K562 (cell line): ENCODE measurements around the gene ASB4. TPM values are rescaled to one million over a fixed set of nuclear protein-coding genes. Genes with fewer than 3 reads are reported as not detected.

Experiments
- ATAC-seq: fragments of 200-7000 bp; cut with Tn5 transposase; 3 replicates; pipeline ENCODE4 v1.9.1; 2020; ENCODE audit warnings: moderate library complexity
- BruUV-seq: library from RNA; stranded (reverse); fragments of 400-500 nt; replicated peaks from 2 replicates; lab custom pipeline; 2021; lab: Mats Ljungman, UMichigan
- CTCF ChIA-PET: fragments of 300-600 bp; formaldehyde crosslinking; extraction: SDS; loops from one replicate; lab custom pipeline; 2021; ENCODE audit warnings: low intra/inter-chr PET ratio; lab: Yijun Ruan, JAX
- POLR2A ChIA-PET: fragments of 300-600, 350-650 bp; sonication (Branson Sonifier 250); formaldehyde crosslinking; extraction: SDS; loops from one replicate; lab custom pipeline; 2021; ENCODE audit warnings: antibody characterized with exemption, inconsistent platforms; lab: Yijun Ruan, JAX
- DNase-seq, 4 experiments: peaks; one replicate each; pipeline versions ENCODE4 v3.0.0 to v3.0.0-alpha.2; 2011 to 2018; ENCODE audit warnings: low spot score in 3 of 4, mixed read lengths in 3 of 4; ENCODE audit errors: extremely low read depth in 1 of 4
- FAIRE-seq: peaks from 2 replicates; lab custom pipeline; 2011; peaks lifted over from hg19 to GRCh38; lab: Jason Lieb, UNC
- H2AFZ ChIP-seq: 2 replicates; pipeline ENCODE4 v1.6.0; 2011; ENCODE audit warnings: low read depth, low read length, control low read depth, inconsistent platforms
- H3K27ac ChIP-seq: fragments of 200-600 bp; 3 replicates; pipeline ENCODE4 v1.8.0; 2011; ENCODE audit warnings: low read depth, mild to moderate bottlenecking, control low read depth, inconsistent platforms, low read length, moderate library complexity, mixed read lengths; ENCODE audit errors: extremely low read depth
- H3K27me3 ChIP-seq, 2 experiments: fragments of 300-600 bp in 1 of 2; 2 replicates in 1 of 2; 3 replicates in 1 of 2; pipeline versions ENCODE4 v1.6.0 to v1.8.0; 2011; ENCODE audit warnings: inconsistent platforms in 2 of 2, low read length in 2 of 2, mild to moderate bottlenecking in 1 of 2, mixed read lengths in 1 of 2, moderate library complexity in 1 of 2; ENCODE audit not compliant: control insufficient read depth in 2 of 2, insufficient read depth in 2 of 2
- H3K36me3 ChIP-seq: fragments of 300-600 bp; 3 replicates; pipeline ENCODE4 v1.8.0; 2011; ENCODE audit warnings: mild to moderate bottlenecking, low read length, inconsistent platforms; ENCODE audit not compliant: control insufficient read depth, insufficient read depth
- H3K4me1 ChIP-seq, 2 experiments: fragments of 200-600 bp in 1 of 2; replicated peaks in 1 of 2; 2 replicates in 1 of 2; 3 replicates in 1 of 2; pipeline versions ENCODE4 v1.5.1 to v1.8.0; 2011; ENCODE audit warnings: inconsistent platforms in 2 of 2, low read length in 2 of 2, mild to moderate bottlenecking in 1 of 2, mixed read lengths in 1 of 2, moderate library complexity in 1 of 2; ENCODE audit not compliant: control insufficient read depth in 2 of 2, insufficient read depth in 2 of 2
- H3K4me2 ChIP-seq: 2 replicates; pipeline ENCODE4 v1.6.1; 2011; ENCODE audit warnings: low read length, control low read depth, inconsistent platforms, mixed read lengths; ENCODE audit not compliant: insufficient read depth
- H3K4me3 ChIP-seq: fragments of 200-600 bp; sonication (generic), shearing (Covaris generic); 2 replicates; pipeline ENCODE4 v1.5.1; 2016; ENCODE audit warnings: control low read depth, inconsistent platforms
- H3K79me2 ChIP-seq: fragments of 200-600 bp; 3 replicates; pipeline ENCODE4 v1.8.0; 2011; ENCODE audit warnings: low read length, inconsistent platforms; ENCODE audit not compliant: control insufficient read depth, insufficient read depth
- H3K9ac ChIP-seq, 2 experiments: 2 replicates each; pipeline versions ENCODE4 v1.6.0 to v1.6.1; 2011; ENCODE audit warnings: low read depth in 2 of 2, low read length in 2 of 2, control low read depth in 1 of 2, inconsistent platforms in 1 of 2, mild to moderate bottlenecking in 1 of 2, mixed read lengths in 1 of 2; ENCODE audit not compliant: insufficient read depth in 1 of 2
- H3K9me1 ChIP-seq: one replicate; pipeline ENCODE4 v1.6.0; 2011; ENCODE audit warnings: inconsistent platforms, mild to moderate bottlenecking, low read length, moderate library complexity; ENCODE audit not compliant: control insufficient read depth, insufficient read depth
- H3K9me3 ChIP-seq: replicated peaks from 2 replicates; pipeline ENCODE4 v1.5.1; 2011; ENCODE audit warnings: low read depth, low read length, inconsistent platforms; ENCODE audit not compliant: control insufficient read depth, insufficient read depth
- H4K20me1 ChIP-seq: replicated peaks from 2 replicates; pipeline ENCODE4 v1.6.1; 2011; ENCODE audit warnings: low read length, inconsistent platforms, mixed read lengths; ENCODE audit not compliant: control insufficient read depth, insufficient read depth
- CBX8 ChIP-seq: fragments of 200-600 bp; sonication (generic); IDR thresholded peaks from 2 replicates; pipeline ENCODE4 v1.6.1; 2012; ENCODE audit warnings: borderline replicate concordance, mixed run types, low read depth, mild to moderate bottlenecking, moderate library complexity, mixed read lengths, low read length, control low read depth, inconsistent platforms; ENCODE audit not compliant: poor library complexity, severe bottlenecking; ENCODE audit errors: extremely low read depth
- E2F4 ChIP-seq: sonication (generic); formaldehyde crosslinking; IDR thresholded peaks from 2 replicates; pipeline ENCODE4 v1.8.0; 2022; ENCODE audit warnings: mild to moderate bottlenecking, low read depth, missing genetic modification reagents
- FIP1L1 ChIP-seq: fragments of 200-400 bp; formaldehyde crosslinking; IDR thresholded peaks from 2 replicates; pipeline ENCODE4 v1.6.1; 2018; ENCODE audit warnings: mild to moderate bottlenecking, low read depth, low read length; ENCODE audit not compliant: poor library complexity, severe bottlenecking
- FOXA3 ChIP-seq, 2 experiments: fragments of 450-650 bp in 1 of 2; sonication (generic) in 1 of 2; formaldehyde crosslinking; IDR thresholded peaks in 1 of 2; conservative IDR thresholded peaks in 1 of 2; 2 replicates each; pipeline versions ENCODE4 v1.4.0 to v1.8.0; 2020 to 2022; ENCODE audit warnings: mild to moderate bottlenecking in 2 of 2, missing genetic modification reagents in 1 of 2
- MTA3 ChIP-seq: fragments of 450-650 bp; formaldehyde crosslinking; IDR thresholded peaks from 2 replicates; pipeline ENCODE4 v1.6.1; 2017; ENCODE audit warnings: mild to moderate bottlenecking, borderline replicate concordance
- POLR2B ChIP-seq: fragments of 450-650 bp; IDR thresholded peaks from 2 replicates; pipeline ENCODE4 v1.6.1; 2018; ENCODE audit warnings: low read depth; ENCODE audit not compliant: partially characterized antibody
- SP1 ChIP-seq: sonication (generic); formaldehyde crosslinking; IDR thresholded peaks from 2 replicates; pipeline ENCODE4 v1.8.1; 2022; ENCODE audit warnings: mild to moderate bottlenecking, missing genetic modification reagents
- SRF ChIP-seq, 2 experiments: fragments of 250-450, 450-650 bp in 1 of 2; sonication (Bioruptor Pico) in 1 of 2; sonication (generic) in 1 of 2; formaldehyde crosslinking; IDR thresholded peaks; 2 replicates each; pipeline versions ENCODE4 v1.5.0 to v1.5.1; 2020 to 2022; ENCODE audit warnings: mild to moderate bottlenecking in 1 of 2, missing genetic modification reagents in 1 of 2
- ZBTB7A ChIP-seq: IDR thresholded peaks from 2 replicates; pipeline ENCODE4 v1.6.1; 2011; ENCODE audit warnings: low read depth, mild to moderate bottlenecking, low read length, moderate library complexity, borderline replicate concordance; ENCODE audit not compliant: control insufficient read depth
- WGBS: fragments of 100-300 bp; shearing (Covaris generic); methylation state at CpG from one replicate; pipeline ENCODE4 v1.1.6; 2016; ENCODE audit warnings: low coverage, mixed read lengths; ENCODE audit not compliant: insufficient coverage; ENCODE audit errors: missing lambda C conversion rate; 5-methylcytosine and 5-hydroxymethylcytosine counted together
- in situ Hi-C: fragments of 300-500 bp; cut with MboI; formaldehyde crosslinking; loops from 4 replicates; pipeline ENCODE4 v1.15.0; 2018; ENCODE audit warnings: inconsistent platforms, mixed read lengths
- intact Hi-C: fragments of 100-400 bp; cut with micrococcal nuclease; formaldehyde crosslinking; loops from 2 replicates; pipeline ENCODE4 v1.14.2; 2022
- polyA plus RNA-seq, 8 experiments: library from polyadenylated mRNA; depleted of rRNA in 4 of 8; stranded (reverse) in 5 of 8; unstranded in 3 of 8; fragments of >200 nt; fragmentation: Nextera tagmentation in 2 of 8; fragmentation: Illumina TruSeq in 1 of 8; extraction: Ambion mirVana in 2 of 8; extraction: Trizol in 1 of 8; gene quantifications; 2 replicates each; pipeline versions ENCODE4 v1.2.1 to v1.2.3, GENCODE V29; 2011 to 2014; ENCODE audit warnings: inconsistent platforms in 1 of 8, missing spikeins in 1 of 8
- total RNA-seq, 7 experiments: library from RNA; depleted of rRNA in 6 of 7; stranded (reverse); fragments of >200 nt in 6 of 7; fragmentation: Illumina TruSeq in 2 of 7; extraction: Trizol in 2 of 7; gene quantifications; 2 replicates each; pipeline versions ENCODE4 v1.2.1 to v1.2.3, GENCODE V29; 2011 to 2021; ENCODE audit warnings: low replicate concordance in 1 of 7
- TF ChIP-seq, protein P1 (sequence below): sonication (generic); formaldehyde crosslinking; IDR thresholded peaks from 2 replicates; pipeline ENCODE4 v1.8.0; 2022; ENCODE audit warnings: mild to moderate bottlenecking, missing genetic modification reagents
- TF ChIP-seq, protein P2 (sequence below): IDR thresholded peaks from 3 replicates; pipeline ENCODE4 v1.6.1; 2011; ENCODE audit warnings: borderline replicate concordance, mild to moderate bottlenecking, moderate library complexity; ENCODE audit not compliant: insufficient read length; ENCODE audit errors: extremely low read depth
- TF ChIP-seq, protein P3 (sequence below): fragments of 250-450 bp; sonication (Bioruptor Pico); IDR thresholded peaks from 2 replicates; pipeline ENCODE4 v1.8.0; 2021; ENCODE audit warnings: borderline replicate concordance, mild to moderate bottlenecking, moderate library complexity; ENCODE audit not compliant: poor library complexity, severe bottlenecking

The ASB4 gene
- total and polyA plus RNA-seq, 9 of the 15 experiments (the other 6 are each of a cell fraction or from before 2014, with no cell fraction given) = 0.03 to 0.07 TPM; not detected in 7

DNA sequence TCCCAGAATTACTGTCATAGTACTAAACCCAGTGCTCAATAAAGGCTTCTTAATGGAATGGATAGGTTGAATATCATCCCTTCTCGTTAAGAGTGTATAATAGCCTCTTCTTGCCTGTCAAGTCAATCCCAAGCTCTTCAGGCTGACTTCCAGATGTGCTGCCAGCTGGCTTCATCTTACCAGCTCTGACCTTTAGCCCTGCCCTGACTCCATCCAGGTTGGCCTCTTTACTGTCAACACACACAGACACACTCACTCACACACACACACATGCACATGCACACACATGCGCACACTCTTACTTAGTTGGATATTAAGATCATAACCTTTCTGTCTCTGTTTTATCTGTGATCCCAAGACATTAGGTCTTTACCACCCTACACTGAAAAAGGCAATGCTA lies 49.1 kb downstream of the ASB4 start:
- ChIA-PET POLR2A (no interaction called here), CTCF (interaction anchor here (0.6 kb wide), 1 partner anchor 188 kb away, joined by 3 read pairs; no protein-coding TSS in a partner anchor)
- intact Hi-C loops = no loop called here
- no peak overlapping the region for H3K4me3 ChIP-seq
- H3K27ac ChIP-seq = no peak overlapping the region
- DNase-seq (no peak), ATAC-seq (no peak), FAIRE-seq (no peak)
- H3K27me3 ChIP-seq = no peaks in the 10 kb centered on the region
- no peaks in the 10 kb centered on the region for H4K20me1 ChIP-seq
- no peaks in the 10 kb centered on the region for H3K4me1 ChIP-seq
- H3K36me3 ChIP-seq = no peaks in the 10 kb centered on the region
- in situ Hi-C loops = no loop called here
- H2AFZ ChIP-seq = no peak overlapping the region
- BruUV-seq = no TSS peak
- H3K9me3 ChIP-seq = no peaks in the 10 kb centered on the region
- no peaks in the 10 kb centered on the region for H3K9me1 ChIP-seq
- H3K9ac ChIP-seq = no peak overlapping the region
- TF ChIP-seq MTA3 = no peak
- TF ChIP-seq, protein P1, sequence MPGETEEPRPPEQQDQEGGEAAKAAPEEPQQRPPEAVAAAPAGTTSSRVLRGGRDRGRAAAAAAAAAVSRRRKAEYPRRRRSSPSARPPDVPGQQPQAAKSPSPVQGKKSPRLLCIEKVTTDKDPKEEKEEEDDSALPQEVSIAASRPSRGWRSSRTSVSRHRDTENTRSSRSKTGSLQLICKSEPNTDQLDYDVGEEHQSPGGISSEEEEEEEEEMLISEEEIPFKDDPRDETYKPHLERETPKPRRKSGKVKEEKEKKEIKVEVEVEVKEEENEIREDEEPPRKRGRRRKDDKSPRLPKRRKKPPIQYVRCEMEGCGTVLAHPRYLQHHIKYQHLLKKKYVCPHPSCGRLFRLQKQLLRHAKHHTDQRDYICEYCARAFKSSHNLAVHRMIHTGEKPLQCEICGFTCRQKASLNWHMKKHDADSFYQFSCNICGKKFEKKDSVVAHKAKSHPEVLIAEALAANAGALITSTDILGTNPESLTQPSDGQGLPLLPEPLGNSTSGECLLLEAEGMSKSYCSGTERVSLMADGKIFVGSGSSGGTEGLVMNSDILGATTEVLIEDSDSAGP (CRISPR knock-in tag) = no peak
- no peak for TF ChIP-seq FOXA3 (CRISPR knock-in tag; conservative IDR thresholded peaks at IDR 0.05 in 1 of 2, IDR thresholded peaks at IDR 0.05 in 1 of 2)
- TF ChIP-seq, protein P2, sequence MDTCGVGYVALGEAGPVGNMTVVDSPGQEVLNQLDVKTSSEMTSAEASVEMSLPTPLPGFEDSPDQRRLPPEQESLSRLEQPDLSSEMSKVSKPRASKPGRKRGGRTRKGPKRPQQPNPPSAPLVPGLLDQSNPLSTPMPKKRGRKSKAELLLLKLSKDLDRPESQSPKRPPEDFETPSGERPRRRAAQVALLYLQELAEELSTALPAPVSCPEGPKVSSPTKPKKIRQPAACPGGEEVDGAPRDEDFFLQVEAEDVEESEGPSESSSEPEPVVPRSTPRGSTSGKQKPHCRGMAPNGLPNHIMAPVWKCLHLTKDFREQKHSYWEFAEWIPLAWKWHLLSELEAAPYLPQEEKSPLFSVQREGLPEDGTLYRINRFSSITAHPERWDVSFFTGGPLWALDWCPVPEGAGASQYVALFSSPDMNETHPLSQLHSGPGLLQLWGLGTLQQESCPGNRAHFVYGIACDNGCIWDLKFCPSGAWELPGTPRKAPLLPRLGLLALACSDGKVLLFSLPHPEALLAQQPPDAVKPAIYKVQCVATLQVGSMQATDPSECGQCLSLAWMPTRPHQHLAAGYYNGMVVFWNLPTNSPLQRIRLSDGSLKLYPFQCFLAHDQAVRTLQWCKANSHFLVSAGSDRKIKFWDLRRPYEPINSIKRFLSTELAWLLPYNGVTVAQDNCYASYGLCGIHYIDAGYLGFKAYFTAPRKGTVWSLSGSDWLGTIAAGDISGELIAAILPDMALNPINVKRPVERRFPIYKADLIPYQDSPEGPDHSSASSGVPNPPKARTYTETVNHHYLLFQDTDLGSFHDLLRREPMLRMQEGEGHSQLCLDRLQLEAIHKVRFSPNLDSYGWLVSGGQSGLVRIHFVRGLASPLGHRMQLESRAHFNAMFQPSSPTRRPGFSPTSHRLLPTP = no peak
- no peak for TF ChIP-seq POLR2B
- no peak for TF ChIP-seq SP1 (CRISPR knock-in tag)
- TF ChIP-seq, protein P3, sequence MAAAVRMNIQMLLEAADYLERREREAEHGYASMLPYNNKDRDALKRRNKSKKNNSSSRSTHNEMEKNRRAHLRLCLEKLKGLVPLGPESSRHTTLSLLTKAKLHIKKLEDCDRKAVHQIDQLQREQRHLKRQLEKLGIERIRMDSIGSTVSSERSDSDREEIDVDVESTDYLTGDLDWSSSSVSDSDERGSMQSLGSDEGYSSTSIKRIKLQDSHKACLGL (CRISPR knock-in tag) = no peak
- no peak for TF ChIP-seq SRF (CRISPR knock-in tag; IDR thresholded peaks at IDR 0.05)
- TF ChIP-seq E2F4 (CRISPR knock-in tag) = no peak
- no peak for TF ChIP-seq ZBTB7A
- TF ChIP-seq FIP1L1 = no peak
- TF ChIP-seq CBX8 = no peak
- H3K4me2 ChIP-seq = no peak overlapping the region
- H3K79me2 ChIP-seq = no peaks in the 10 kb centered on the region
- 0% methylated on average over 2 of the region's 2 CpGs for WGBS
